Caco-2 (cell line): Measurements from ENCODE around the gene FHIT. TPM values are rescaled to one million over a fixed set of nuclear protein-coding genes. Genes with fewer than 3 reads are reported as not detected.

Experiments
- BruUV-seq: library from RNA; stranded (reverse); fragments of 400-500 nt; replicated peaks from 2 replicates; lab custom pipeline; 2021; lab: Mats Ljungman, UMichigan
- CTCF ChIA-PET: fragments of 300-600 bp; sonication (Branson Sonifier 250); formaldehyde crosslinking; loops from one replicate; lab custom pipeline; 2022; ENCODE audit warnings: antibody characterized with exemption; lab: Charles Lee
- POLR2A ChIA-PET: fragments of 300-600 bp; sonication (Branson Sonifier 250); formaldehyde crosslinking; loops from one replicate; lab custom pipeline; 2022; ENCODE audit warnings: antibody characterized with exemption; lab: Charles Lee
- DNase-seq, 2 experiments: peaks; one replicate each; pipeline versions ENCODE4 v3.0.0 to v3.0.0-alpha.2; 2020 to 2022
- H3K27me3 ChIP-seq: replicated peaks from 2 replicates; pipeline ENCODE4 v1.6.0; 2011; ENCODE audit warnings: low read length; ENCODE audit not compliant: control insufficient read depth, insufficient read depth
- H3K36me3 ChIP-seq: 2 replicates; pipeline ENCODE4 v1.5.1; 2011; ENCODE audit warnings: low read length; ENCODE audit not compliant: control insufficient read depth, insufficient read depth
- H3K4me1 ChIP-seq: fragments of 250-450 bp; sonication (Bioruptor Pico); 2 replicates; pipeline ENCODE4 v1.5.1; 2020; ENCODE audit warnings: mild to moderate bottlenecking
- H3K4me3 ChIP-seq: 2 replicates; pipeline ENCODE4 v1.5.1; 2011; ENCODE audit warnings: low read depth, mild to moderate bottlenecking, control low read depth, low read length
- H3K9me3 ChIP-seq: fragments of 250-450 bp; sonication (Bioruptor Pico); 2 replicates; pipeline ENCODE4 v1.5.1; 2020; ENCODE audit warnings: mild to moderate bottlenecking, moderate library complexity
- H3K27ac Mint-ChIP-seq: one replicate; pipeline ENCODE4 v1.8.0; 2022; ENCODE audit warnings: mixed read lengths; ENCODE audit not compliant: unreplicated experiment
- H3K27me3 Mint-ChIP-seq: one replicate; pipeline ENCODE4 v1.8.0; 2022; ENCODE audit warnings: mixed read lengths; ENCODE audit not compliant: insufficient read depth, unreplicated experiment
- H3K36me3 Mint-ChIP-seq: one replicate; pipeline ENCODE4 v1.8.0; 2022; ENCODE audit warnings: mild to moderate bottlenecking, mixed read lengths; ENCODE audit not compliant: insufficient read depth, unreplicated experiment
- H3K4me1 Mint-ChIP-seq: one replicate; pipeline ENCODE4 v1.8.0; 2022; ENCODE audit warnings: low read depth, mixed read lengths; ENCODE audit not compliant: unreplicated experiment
- H3K4me3 Mint-ChIP-seq: one replicate; pipeline ENCODE4 v1.8.0; 2022; ENCODE audit warnings: mild to moderate bottlenecking, moderate library complexity, mixed read lengths; ENCODE audit not compliant: unreplicated experiment
- H3K9me3 Mint-ChIP-seq: one replicate; pipeline ENCODE4 v1.8.0; 2022; ENCODE audit warnings: mixed read lengths; ENCODE audit not compliant: unreplicated experiment
- CTCF ChIP-seq, 2 experiments: fragments of 200-600 bp in 1 of 2; IDR thresholded peaks; 1 replicate in 1 of 2; 2 replicates in 1 of 2; pipeline versions ENCODE4 v1.5.1 to v1.8.0; 2011 to 2022; ENCODE audit warnings: antibody characterized with exemption in 1 of 2, control low read depth in 1 of 2, inconsistent platforms in 1 of 2, low read depth in 1 of 2, low read length in 1 of 2, mild to moderate bottlenecking in 1 of 2, moderate library complexity in 1 of 2; ENCODE audit not compliant: insufficient read depth in 1 of 2, severe bottlenecking in 1 of 2, unreplicated experiment in 1 of 2
- intact Hi-C: fragments of 100-400 bp; cut with micrococcal nuclease; formaldehyde crosslinking; loops from one replicate; pipeline ENCODE4 v1.10.0; 2022; ENCODE audit not compliant: unreplicated experiment
- total RNA-seq: library from RNA; stranded (reverse); gene quantifications from 2 replicates; pipeline ENCODE4 v1.2.3, GENCODE V29; 2022

FHIT gene
- total RNA-seq, 1 experiment from 2014 or later, result 8.3 TPM

- peak overlapping the region; percentile 58 for H3K4me3 ChIP-seq
Observed at GRCh38 chr3:61250784-61251173, 473 bp downstream of the FHIT start.

DNA sequence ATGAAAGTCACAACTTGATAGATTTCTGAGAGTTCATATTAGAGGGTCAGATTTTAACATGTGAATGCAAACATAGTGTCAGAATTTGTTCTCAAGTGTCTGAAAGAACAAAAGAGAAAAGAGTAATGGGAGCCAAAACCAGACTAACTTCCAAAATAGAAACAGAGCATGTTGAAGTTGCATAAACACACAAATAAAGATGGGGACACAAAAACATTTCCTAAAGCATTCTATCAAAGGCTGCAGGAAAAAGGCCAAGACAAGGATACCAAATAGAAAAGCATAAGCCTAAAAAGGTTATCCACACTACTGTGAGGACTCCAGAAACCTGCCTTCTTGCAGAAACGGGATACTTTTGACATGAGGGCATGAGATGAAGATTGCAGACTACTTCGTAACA lies 2.8 kb downstream of the FHIT start:
- H3K36me3 Mint-ChIP-seq, result no peaks in the 10 kb centered on the region
- H3K9me3 ChIP-seq, result no peaks in the 10 kb centered on the region
- BruUV-seq, result no TSS peak
- no peak for DNase-seq
- peaks cover 8% of the 10 kb centered on the region for H3K4me1 ChIP-seq
- no peaks in the 10 kb centered on the region for H3K27me3 Mint-ChIP-seq
- H3K27ac Mint-ChIP-seq, result no peak overlapping the region
- ChIA-PET POLR2A (no interaction called here), CTCF (no interaction called here)
- no peaks in the 10 kb centered on the region for H3K36me3 ChIP-seq
- peaks cover 6% of the 10 kb centered on the region for H3K4me1 Mint-ChIP-seq
- H3K9me3 Mint-ChIP-seq, result no peaks in the 10 kb centered on the region
- intact Hi-C loops, result no loop called here
- no peak overlapping the region for H3K4me3 Mint-ChIP-seq
- H3K4me3 ChIP-seq, result no peak overlapping the region
- no peaks in the 10 kb centered on the region for H3K27me3 ChIP-seq
- TF ChIP-seq CTCF (IDR thresholded peaks at IDR 0.05; ENCODE audit: insufficient read depth in 1 of 2, low read depth in 1 of 2, low read length in 1 of 2, severe bottlenecking in 1 of 2, unreplicated experiment in 1 of 2), result no peak

More at GRCh38 chr3:61250784-61251173, 473 bp downstream of the FHIT start:
- Mint-ChIP-seq H3K9me3 (no peaks in the 10 kb centered on the region), H3K27ac (peak overlapping the region; percentile 5), H3K27me3 (no peaks in the 10 kb centered on the region), H3K4me3 (peak overlapping the region; percentile 80), H3K4me1 (no peaks in the 10 kb centered on the region), H3K36me3 (no peaks in the 10 kb centered on the region)
- CTCF ChIA-PET, result interaction anchor here (1.4 kb wide), 1 partner anchor 279 kb away, joined by 3 read pairs; no protein-coding TSS in a partner anchor
- POLR2A ChIA-PET, result no interaction called here
- no peaks in the 10 kb centered on the region for H3K36me3 ChIP-seq
- peak; percentile 21 to 40 for DNase-seq
- H3K9me3 ChIP-seq, result no peaks in the 10 kb centered on the region
- intact Hi-C loops, result loop anchor here (1.0 to 2.0 kb wide), 3 partner anchors 56 to 109 kb away; no protein-coding TSS in a partner anchor
- no peaks in the 10 kb centered on the region for H3K27me3 ChIP-seq
- TF ChIP-seq CTCF (IDR thresholded peaks at IDR 0.05; ENCODE audit: insufficient read depth in 1 of 2, low read depth in 1 of 2, low read length in 1 of 2, severe bottlenecking in 1 of 2, unreplicated experiment in 1 of 2), result no peak
- no peaks in the 10 kb centered on the region for H3K4me1 ChIP-seq
- BruUV-seq, result TSS peak; percentile 33

GRCh38 chr3:61247191-61247590 lies 4.1 kb downstream of the FHIT start:
- Mint-ChIP-seq H3K9me3 (no peaks in the 10 kb centered on the region), H3K4me3 (no peak overlapping the region), H3K27me3 (no peaks in the 10 kb centered on the region), H3K36me3 (no peaks in the 10 kb centered on the region), H3K27ac (no peak overlapping the region), H3K4me1 (peaks cover 6% of the 10 kb centered on the region)
- BruUV-seq, result no TSS peak
- DNase-seq, result no peak
- peaks cover 8% of the 10 kb centered on the region for H3K4me1 ChIP-seq
- ChIA-PET CTCF (no interaction called here), POLR2A (no interaction called here)
- no peaks in the 10 kb centered on the region for H3K36me3 ChIP-seq
- H3K4me3 ChIP-seq, result no peak overlapping the region
- no peaks in the 10 kb centered on the region for H3K27me3 ChIP-seq
- no peaks in the 10 kb centered on the region for H3K9me3 ChIP-seq
- intact Hi-C loops, result no loop called here
- TF ChIP-seq CTCF (IDR thresholded peaks at IDR 0.05; ENCODE audit: insufficient read depth in 1 of 2, low read depth in 1 of 2, low read length in 1 of 2, severe bottlenecking in 1 of 2, unreplicated experiment in 1 of 2), result no peak
